Endodermal cell (in vitro differentiated cells): ENCODE results near the gene PTPRC. TPM values are rescaled to one million over a fixed set of nuclear protein-coding genes. Genes with fewer than 3 reads are reported as not detected.
A peak's percentile ranks its signal among the peaks of the same experiment; 100 is the strongest.

Source experiments
- DNase-seq: peaks from one replicate; pipeline ENCODE4 v3.0.0-alpha.2; 2017
- H3K27ac ChIP-seq: 2 replicates; pipeline ENCODE4 v1.5.1; 2013; ENCODE audit warnings: mild to moderate bottlenecking, low read depth, low read length, moderate library complexity
- H3K27me3 ChIP-seq: 2 replicates; pipeline ENCODE4 v1.6.1; 2013; ENCODE audit warnings: mild to moderate bottlenecking, low read length, moderate library complexity; ENCODE audit not compliant: insufficient read depth, control insufficient read depth, poor library complexity, severe bottlenecking
- H3K36me3 ChIP-seq: 2 replicates; pipeline ENCODE4 v1.7.0; 2013; ENCODE audit warnings: mild to moderate bottlenecking, low read length, moderate library complexity; ENCODE audit not compliant: control insufficient read depth, insufficient read depth
- H3K4me1 ChIP-seq: one replicate; pipeline ENCODE4 v1.7.0; 2013; ENCODE audit warnings: low read length; ENCODE audit not compliant: control insufficient read depth, insufficient read depth
- H3K4me3 ChIP-seq: 2 replicates; pipeline ENCODE4 v1.5.1; 2013; ENCODE audit warnings: mild to moderate bottlenecking, low read length, moderate library complexity
- H3K9ac ChIP-seq: 2 replicates; pipeline ENCODE4 v1.6.1; 2013; ENCODE audit warnings: mild to moderate bottlenecking, low read length, moderate library complexity; ENCODE audit not compliant: poor library complexity, severe bottlenecking; ENCODE audit errors: extremely low read depth
- H3K9me3 ChIP-seq: 2 replicates; pipeline ENCODE4 v1.6.1; 2013; ENCODE audit warnings: mild to moderate bottlenecking, low read length, moderate library complexity; ENCODE audit not compliant: control insufficient read depth
- H3K27ac Mint-ChIP-seq: 2 replicates; pipeline ENCODE4 v1.8.0; 2020; ENCODE audit warnings: mixed read lengths
- H3K27me3 Mint-ChIP-seq: 2 replicates; pipeline ENCODE4 v1.8.0; 2021; ENCODE audit warnings: mild to moderate bottlenecking, mixed read lengths; ENCODE audit not compliant: insufficient read depth
- H3K36me3 Mint-ChIP-seq: 2 replicates; pipeline ENCODE4 v1.8.0; 2020; ENCODE audit warnings: low read depth, mixed read lengths
- H3K4me1 Mint-ChIP-seq: 2 replicates; pipeline ENCODE4 v1.8.0; 2020; ENCODE audit warnings: mixed read lengths
- H3K4me3 Mint-ChIP-seq: 2 replicates; pipeline ENCODE4 v1.8.0; 2020; ENCODE audit warnings: mild to moderate bottlenecking, moderate library complexity, mixed read lengths
- H3K9me3 Mint-ChIP-seq: 2 replicates; pipeline ENCODE4 v1.8.0; 2020; ENCODE audit warnings: mild to moderate bottlenecking, mixed read lengths
- WGBS, 2 experiments: methylation state at CpG; one replicate each; pipeline versions ENCODE4 v1.1.5 to v1.1.7; 2013; ENCODE audit warnings: missing lambda C conversion rate in 2 of 2, mixed read lengths in 1 of 2; ENCODE audit not compliant: insufficient coverage in 1 of 2, insufficient read length in 1 of 2; 5-methylcytosine and 5-hydroxymethylcytosine counted together
- total RNA-seq, 2 donors: library from RNA; stranded (reverse); fragmentation: NEBNext Ultra II Directional in 1 of 2; extraction: Animal tissue kit (Norgen Biotek cat#: 25700) in 1 of 2; gene quantifications; 2 replicates in 1 of 2; 3 replicates in 1 of 2; pipeline ENCODE4 v1.2.1, GENCODE V29; 2021
- TF ChIP-seq, protein P1 (sequence below): fragments of 200-600 bp; sonication (generic); conservative IDR thresholded peaks from 2 replicates; pipeline ENCODE4 v1.5.0; 2021; ENCODE audit warnings: antibody characterized with exemption, mild to moderate bottlenecking

The PTPRC gene
- total RNA-seq, 2 donors from 2014 or later: 0.11 TPM; not detected in 1

DNA sequence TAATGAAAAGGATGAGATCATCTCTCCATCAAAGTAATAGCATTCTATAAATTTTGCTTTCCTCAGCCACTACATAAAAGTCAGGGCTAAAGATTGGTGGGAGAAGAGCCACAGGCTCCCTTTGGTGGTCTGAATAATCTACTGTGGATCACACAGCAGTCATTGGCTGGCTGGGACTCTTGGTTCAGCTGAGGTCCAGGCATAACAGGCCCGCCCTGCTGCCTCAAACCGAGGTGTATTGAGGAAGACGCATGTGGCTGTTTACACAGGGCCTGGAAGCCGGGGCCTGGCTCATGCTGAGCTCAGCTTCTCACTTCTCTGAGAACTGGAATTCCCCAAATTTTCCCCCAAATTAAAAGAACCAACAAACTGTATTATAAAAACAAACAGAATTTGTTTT lies 139.2 kb downstream of the PTPRC start:
- Mint-ChIP-seq H3K4me3 (no peak overlapping the region), H3K36me3 (no peaks in the 10 kb centered on the region), H3K4me1 (peaks cover 8% of the 10 kb centered on the region), H3K27me3 (no peaks in the 10 kb centered on the region), H3K9me3 (no peaks in the 10 kb centered on the region), H3K27ac (no peak overlapping the region)
- Histone ChIP-seq H3K36me3 (no peaks in the 10 kb centered on the region), H3K9ac (no peak overlapping the region), H3K9me3 (no peaks in the 10 kb centered on the region), H3K4me3 (no peak overlapping the region), H3K27me3 (no peaks in the 10 kb centered on the region), H3K27ac (no peak overlapping the region), H3K4me1 (no peaks in the 10 kb centered on the region)
- WGBS, 2 experiments: 58 to 63% methylated on average over 4 of the region's 4 CpGs
- DNase-seq: peak; percentile 71
- TF ChIP-seq, protein P1, sequence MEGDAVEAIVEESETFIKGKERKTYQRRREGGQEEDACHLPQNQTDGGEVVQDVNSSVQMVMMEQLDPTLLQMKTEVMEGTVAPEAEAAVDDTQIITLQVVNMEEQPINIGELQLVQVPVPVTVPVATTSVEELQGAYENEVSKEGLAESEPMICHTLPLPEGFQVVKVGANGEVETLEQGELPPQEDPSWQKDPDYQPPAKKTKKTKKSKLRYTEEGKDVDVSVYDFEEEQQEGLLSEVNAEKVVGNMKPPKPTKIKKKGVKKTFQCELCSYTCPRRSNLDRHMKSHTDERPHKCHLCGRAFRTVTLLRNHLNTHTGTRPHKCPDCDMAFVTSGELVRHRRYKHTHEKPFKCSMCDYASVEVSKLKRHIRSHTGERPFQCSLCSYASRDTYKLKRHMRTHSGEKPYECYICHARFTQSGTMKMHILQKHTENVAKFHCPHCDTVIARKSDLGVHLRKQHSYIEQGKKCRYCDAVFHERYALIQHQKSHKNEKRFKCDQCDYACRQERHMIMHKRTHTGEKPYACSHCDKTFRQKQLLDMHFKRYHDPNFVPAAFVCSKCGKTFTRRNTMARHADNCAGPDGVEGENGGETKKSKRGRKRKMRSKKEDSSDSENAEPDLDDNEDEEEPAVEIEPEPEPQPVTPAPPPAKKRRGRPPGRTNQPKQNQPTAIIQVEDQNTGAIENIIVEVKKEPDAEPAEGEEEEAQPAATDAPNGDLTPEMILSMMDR: no peak

DNA sequence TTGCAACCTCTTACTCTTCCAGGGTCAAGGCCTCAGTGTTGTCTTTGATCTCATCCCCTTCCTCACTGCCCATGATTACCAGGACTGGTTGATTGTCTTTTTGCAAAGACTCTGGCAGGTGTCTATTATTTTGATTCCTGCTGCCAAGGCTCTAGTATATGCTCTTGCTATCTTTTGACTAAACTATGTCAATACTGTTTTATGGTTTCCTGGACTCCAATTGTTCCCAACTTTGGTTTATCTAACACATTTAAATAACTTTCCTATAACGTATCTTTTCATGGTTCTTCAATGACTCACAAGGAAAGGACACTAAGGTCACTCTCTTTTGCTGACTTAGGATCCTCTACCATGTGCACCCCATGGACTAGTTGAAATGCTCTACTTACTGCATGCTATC lies 141.5 kb downstream of the PTPRC start:
- TF ChIP-seq, protein P1: no peak
- H3K27me3 ChIP-seq: no peaks in the 10 kb centered on the region
- Mint-ChIP-seq H3K36me3 (no peaks in the 10 kb centered on the region), H3K27ac (no peak overlapping the region), H3K4me3 (no peak overlapping the region), H3K27me3 (no peaks in the 10 kb centered on the region), H3K4me1 (peaks cover 8% of the 10 kb centered on the region), H3K9me3 (no peaks in the 10 kb centered on the region)
- no peaks in the 10 kb centered on the region for H3K36me3 ChIP-seq
- H3K27ac ChIP-seq: no peak overlapping the region
- no peak overlapping the region for H3K4me3 ChIP-seq
- WGBS, 2 experiments: 78 to 92% methylated on average over 1 of the region's 1 CpG
- H3K9ac ChIP-seq: no peak overlapping the region
- DNase-seq: no peak
- H3K4me1 ChIP-seq: no peaks in the 10 kb centered on the region
- H3K9me3 ChIP-seq: no peaks in the 10 kb centered on the region

DNA sequence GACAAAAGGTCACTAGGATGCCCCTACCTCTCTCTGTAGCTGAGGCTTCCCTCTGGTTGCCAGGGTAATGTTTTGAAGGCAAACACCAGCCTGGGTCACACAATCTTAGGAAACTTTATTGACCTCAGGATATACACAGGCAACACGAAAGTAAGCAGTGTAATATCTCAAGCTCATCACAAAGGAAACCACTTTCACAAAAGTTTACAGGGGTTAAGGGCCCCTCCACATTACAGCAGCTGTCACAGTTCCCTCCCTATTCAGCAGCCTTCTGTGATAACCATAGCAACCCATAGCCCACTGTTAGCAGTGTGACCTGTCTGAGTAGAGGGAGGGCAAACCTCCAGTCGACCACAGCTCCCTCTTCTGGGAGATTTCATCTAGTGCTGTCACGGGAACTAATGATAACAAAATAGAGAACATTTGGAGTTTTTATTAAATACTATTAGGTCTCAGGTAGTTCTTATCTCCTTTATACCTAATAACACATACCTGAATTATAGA lies 149.8 kb downstream of the PTPRC start:
- no peaks in the 10 kb centered on the region for H3K9me3 Mint-ChIP-seq
- H3K27me3 Mint-ChIP-seq: no peaks in the 10 kb centered on the region
- no peaks in the 10 kb centered on the region for H3K36me3 Mint-ChIP-seq
- no peaks in the 10 kb centered on the region for H3K27me3 ChIP-seq
- peak; percentile 81 for DNase-seq
- no peak overlapping the region for H3K27ac Mint-ChIP-seq
- TF ChIP-seq, protein P1: peak; percentile 84
- 33% methylated on average over 2 of the region's 3 CpGs; no CpG with 5 or more reads in 1 of the 2 experiments for WGBS, 2 experiments
- H3K9ac ChIP-seq: no peak overlapping the region
- H3K9me3 ChIP-seq: no peaks in the 10 kb centered on the region
- no peaks in the 10 kb centered on the region for H3K36me3 ChIP-seq
- H3K4me3 ChIP-seq: no peak overlapping the region
- H3K4me3 Mint-ChIP-seq: no peak overlapping the region
- H3K27ac ChIP-seq: peak overlapping the region; percentile 91
- no peaks in the 10 kb centered on the region for H3K4me1 ChIP-seq
- peaks cover 1% of the 10 kb centered on the region for H3K4me1 Mint-ChIP-seq
